Glutamatergic neuron (in vitro differentiated cells): Measurements from ENCODE around the gene THSD7B. TPM values are rescaled to one million over a fixed set of nuclear protein-coding genes. Genes with fewer than 3 reads are reported as not detected.

Source experiments
- DNase-seq: peaks from one replicate; pipeline ENCODE4 v3.0.0; 2022
- H3K27ac Mint-ChIP-seq: one replicate; pipeline ENCODE4 v1.8.0; 2020; ENCODE audit warnings: mild to moderate bottlenecking, mixed read lengths, inconsistent platforms; ENCODE audit not compliant: unreplicated experiment
- H3K27me3 Mint-ChIP-seq: one replicate; pipeline ENCODE4 v1.8.0; 2020; ENCODE audit warnings: mild to moderate bottlenecking, moderate library complexity, mixed read lengths, inconsistent platforms; ENCODE audit not compliant: unreplicated experiment
- H3K36me3 Mint-ChIP-seq: one replicate; pipeline ENCODE4 v1.8.0; 2020; ENCODE audit warnings: mild to moderate bottlenecking, mixed read lengths, inconsistent platforms; ENCODE audit not compliant: unreplicated experiment
- H3K4me1 Mint-ChIP-seq: one replicate; pipeline ENCODE4 v1.8.0; 2020; ENCODE audit warnings: mild to moderate bottlenecking, low read depth, mixed read lengths, inconsistent platforms; ENCODE audit not compliant: unreplicated experiment
- H3K4me3 Mint-ChIP-seq: one replicate; pipeline ENCODE4 v1.8.0; 2020; ENCODE audit warnings: mild to moderate bottlenecking, mixed read lengths, inconsistent platforms; ENCODE audit not compliant: unreplicated experiment
- H3K9me3 Mint-ChIP-seq: one replicate; pipeline ENCODE4 v1.8.0; 2020; ENCODE audit warnings: mild to moderate bottlenecking, moderate library complexity, mixed read lengths, inconsistent platforms; ENCODE audit not compliant: unreplicated experiment
- CTCF ChIP-seq: fragments of 200-600 bp; sonication (generic); IDR thresholded peaks from one replicate; pipeline ENCODE4 v1.5.0; 2021; ENCODE audit not compliant: partially characterized antibody, unreplicated experiment
- total RNA-seq: library from RNA; stranded (reverse); fragmentation: NEBNext Ultra II Directional; extraction: Animal tissue kit (Norgen Biotek cat#: 25700); gene quantifications from one replicate; pipeline ENCODE4 v1.2.1, GENCODE V29; 2021; ENCODE audit not compliant: unreplicated experiment

The THSD7B gene
- total RNA-seq, 1 donor from 2014 or later = 182 TPM

DNA sequence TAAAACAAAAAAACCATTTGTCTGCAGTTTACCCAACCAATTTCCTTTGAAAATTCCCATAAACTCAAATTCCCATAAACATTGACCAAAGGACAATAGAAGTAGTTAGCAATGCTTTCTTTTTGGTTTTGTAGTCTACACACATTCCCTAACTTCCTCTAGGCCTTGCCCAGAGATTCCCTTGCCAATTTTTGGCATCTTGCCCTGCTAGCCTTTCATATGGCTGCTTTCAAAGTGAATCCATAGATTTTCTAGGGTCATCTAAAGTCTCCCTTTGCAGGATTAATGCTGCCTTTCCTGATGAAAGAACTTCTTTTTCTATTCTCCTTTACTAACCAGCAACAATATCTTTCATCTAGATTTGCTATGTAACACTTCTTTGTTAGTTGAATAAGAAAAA lies 33.4 kb downstream of the THSD7B start:
- no peaks in the 10 kb centered on the region for H3K27me3 Mint-ChIP-seq
- H3K27ac Mint-ChIP-seq = no peak overlapping the region
- no peak overlapping the region for H3K4me3 Mint-ChIP-seq
- H3K4me1 Mint-ChIP-seq = peaks cover 3% of the 10 kb centered on the region
- H3K9me3 Mint-ChIP-seq = no peaks in the 10 kb centered on the region
- no peak for TF ChIP-seq CTCF
- DNase-seq = no peak
- H3K36me3 Mint-ChIP-seq = no peaks in the 10 kb centered on the region

GRCh38 chr2:136801661-136802060 lies 36.3 kb downstream of the THSD7B start:
- Mint-ChIP-seq H3K9me3 (no peaks in the 10 kb centered on the region), H3K4me3 (no peak overlapping the region), H3K36me3 (peaks cover 10% of the 10 kb centered on the region), H3K4me1 (peaks cover 3% of the 10 kb centered on the region), H3K27me3 (no peaks in the 10 kb centered on the region), H3K27ac (no peak overlapping the region)
- no peak for DNase-seq
- no peak for TF ChIP-seq CTCF

GRCh38 chr2:136809998-136810397 lies 44.7 kb downstream of the THSD7B start:
- Mint-ChIP-seq H3K36me3 (peaks cover 17% of the 10 kb centered on the region), H3K27ac (no peak overlapping the region), H3K9me3 (peaks cover 2% of the 10 kb centered on the region), H3K27me3 (no peaks in the 10 kb centered on the region), H3K4me1 (peaks cover 7% of the 10 kb centered on the region), H3K4me3 (no peak overlapping the region)
- TF ChIP-seq CTCF = no peak
- DNase-seq = no peak

GRCh38 chr2:136818839-136819238 lies 53.5 kb downstream of the THSD7B start:
- H3K4me3 Mint-ChIP-seq = no peak overlapping the region
- no peaks in the 10 kb centered on the region for H3K27me3 Mint-ChIP-seq
- H3K36me3 Mint-ChIP-seq = no peaks in the 10 kb centered on the region
- no peak overlapping the region for H3K27ac Mint-ChIP-seq
- H3K9me3 Mint-ChIP-seq = no peaks in the 10 kb centered on the region
- H3K4me1 Mint-ChIP-seq = peaks cover 10% of the 10 kb centered on the region
- no peak for TF ChIP-seq CTCF
- DNase-seq = no peak

DNA sequence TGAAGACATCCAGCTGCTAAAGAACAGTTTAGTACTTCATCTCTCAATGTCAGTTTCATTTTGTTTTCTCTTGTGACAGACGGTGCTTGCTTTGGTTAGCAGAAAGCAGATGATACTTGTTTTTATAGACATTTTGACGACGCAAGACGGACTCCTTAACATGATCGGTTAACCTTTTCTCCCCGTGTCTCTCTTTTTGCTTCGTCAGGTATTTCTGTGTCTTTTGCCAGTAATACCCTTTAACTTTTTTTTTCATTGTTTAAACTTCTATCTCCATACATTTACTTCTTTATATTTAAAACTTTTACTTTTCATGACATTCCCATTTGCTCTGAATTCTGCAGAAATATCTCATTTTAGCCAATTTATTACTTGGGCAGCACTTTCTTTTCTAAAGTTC lies 57.9 kb downstream of the THSD7B start:
- H3K27ac Mint-ChIP-seq = no peak overlapping the region
- H3K4me1 Mint-ChIP-seq = peaks cover 13% of the 10 kb centered on the region
- H3K9me3 Mint-ChIP-seq = no peaks in the 10 kb centered on the region
- no peak overlapping the region for H3K4me3 Mint-ChIP-seq
- H3K27me3 Mint-ChIP-seq = no peaks in the 10 kb centered on the region
- DNase-seq = no peak
- H3K36me3 Mint-ChIP-seq = no peaks in the 10 kb centered on the region
- no peak for TF ChIP-seq CTCF
